HL-60 (cell line): ENCODE data around the gene TSEN34.

Experiments
- DNase-seq, 2 experiments: peaks; one replicate each; pipeline ENCODE4 v3.0.0-alpha.2; 2010 to 2020; ENCODE audit warnings: low read depth in 1 of 2, low spot score in 1 of 2
- H3K27ac ChIP-seq: fragments of 250-450 bp; sonication (Bioruptor Pico); replicated peaks from 2 replicates; pipeline ENCODE4 v1.5.1; 2020; ENCODE audit warnings: mild to moderate bottlenecking, moderate library complexity
- H3K27me3 ChIP-seq: fragments of 250-450 bp; sonication (Bioruptor Pico); 2 replicates; pipeline ENCODE4 v1.5.1; 2021; ENCODE audit warnings: mild to moderate bottlenecking, moderate library complexity; ENCODE audit not compliant: insufficient read depth, poor library complexity, severe bottlenecking
- H3K4me3 ChIP-seq: replicated peaks from 2 replicates; pipeline ENCODE4 v1.5.1; 2011; ENCODE audit warnings: mild to moderate bottlenecking, control low read depth, low read length; ENCODE audit not compliant: insufficient read depth
- CTCF ChIP-seq: IDR thresholded peaks from one replicate; pipeline ENCODE4 v1.5.1; 2011; ENCODE audit warnings: low read length, control low read depth, inconsistent platforms; ENCODE audit not compliant: insufficient read depth
- GABPA ChIP-seq: IDR thresholded peaks from 2 replicates; pipeline ENCODE4 v1.6.1; 2012; ENCODE audit warnings: low read depth
- POLR2AphosphoS5 ChIP-seq: IDR thresholded peaks from 2 replicates; pipeline ENCODE4 v1.6.1; 2012; ENCODE audit warnings: low read depth
- REST ChIP-seq: IDR thresholded peaks from 2 replicates; pipeline ENCODE4 v1.6.1; 2012; ENCODE audit warnings: low read depth; ENCODE audit not compliant: insufficient replicate concordance
- SPI1 ChIP-seq: IDR thresholded peaks from 2 replicates; pipeline ENCODE4 v1.6.1; 2012; ENCODE audit warnings: low read depth, mild to moderate bottlenecking, borderline replicate concordance

TSEN34 gene

DNA sequence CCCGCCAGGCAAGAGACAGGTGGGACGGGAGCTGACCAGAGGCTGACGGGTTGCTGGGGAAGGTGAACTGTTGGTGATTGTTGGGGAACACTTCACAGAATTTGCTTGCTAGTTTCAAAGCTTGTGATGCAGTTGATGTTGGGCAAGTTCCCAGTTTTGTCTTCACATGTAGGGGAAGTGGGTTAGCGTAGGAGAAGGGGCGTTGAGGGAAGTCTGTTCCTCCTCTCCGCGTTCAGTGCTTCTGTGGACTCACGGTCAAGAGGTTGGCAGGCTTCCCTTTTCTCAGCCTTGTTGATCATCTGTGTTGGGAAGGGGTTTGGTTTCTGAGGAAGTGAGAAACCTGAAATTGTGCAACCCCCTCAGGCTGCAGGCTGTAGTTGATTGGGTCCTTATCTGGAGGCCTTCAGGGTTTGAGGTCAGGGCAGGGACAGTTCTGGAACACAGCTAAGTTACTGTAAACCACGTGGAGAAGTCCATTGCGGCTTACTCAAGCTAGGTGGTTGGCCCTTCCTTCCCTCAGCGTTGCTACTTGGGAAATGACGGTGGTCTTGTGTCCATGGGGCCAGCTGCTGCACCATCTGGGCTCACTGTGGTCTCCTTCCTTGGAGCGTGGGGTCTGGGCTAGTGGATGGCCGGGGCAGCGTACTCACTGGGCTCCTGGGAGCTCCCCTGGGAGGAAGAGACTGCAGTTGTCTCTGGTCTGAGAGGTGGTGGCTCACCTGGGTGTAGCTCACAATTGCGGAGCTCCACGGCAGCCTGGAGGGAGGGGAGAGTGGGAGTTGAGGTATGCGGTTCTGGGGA is 17.1 kb downstream of the TSEN34 start:
- peak; percentile 100 for DNase-seq
- Histone ChIP-seq H3K27me3 (no peaks in the 10 kb centered on the region), H3K27ac (peak overlapping the region; percentile 96), H3K4me3 (no peak overlapping the region)
- TF ChIP-seq CTCF (no peak), SPI1 (peak; percentile 100), GABPA (no peak; the same call in 1 of the 2 replicates), POLR2AphosphoS5 (peak; percentile 99), REST (peak; percentile 73)

- Histone ChIP-seq H3K27me3 (no peaks in the 10 kb centered on the region), H3K27ac (peak overlapping the region; percentile 86), H3K4me3 (no peak overlapping the region)
- no peak for DNase-seq
- TF ChIP-seq CTCF (no peak), POLR2AphosphoS5 (no peak), REST (no peak), GABPA (no peak), SPI1 (no peak)
Measured at GRCh38 chr19:54208784-54209057, 17.6 kb downstream of the TSEN34 start.

- Histone ChIP-seq H3K27me3 (no peaks in the 10 kb centered on the region), H3K4me3 (no peak overlapping the region), H3K27ac (peak overlapping the region; percentile 86)
- TF ChIP-seq CTCF = no peak
- no peak for TF ChIP-seq SPI1
- TF ChIP-seq POLR2AphosphoS5 = peak; percentile 12
- no peak for TF ChIP-seq REST
- TF ChIP-seq GABPA = no peak
- DNase-seq = no peak
Measured at GRCh38 chr19:54209058-54209810, 18.1 kb downstream of the TSEN34 start.
